Glutamatergic neuron (in vitro differentiated cells): ENCODE measurements around the gene TMEM79. TPM values are rescaled to one million over a fixed set of nuclear protein-coding genes. Genes with fewer than 3 reads are reported as not detected.

Source experiments
- DNase-seq: peaks from one replicate; pipeline ENCODE4 v3.0.0; 2022
- H3K27ac Mint-ChIP-seq: one replicate; pipeline ENCODE4 v1.8.0; 2020; ENCODE audit warnings: mild to moderate bottlenecking, mixed read lengths, inconsistent platforms; ENCODE audit not compliant: unreplicated experiment
- H3K27me3 Mint-ChIP-seq: one replicate; pipeline ENCODE4 v1.8.0; 2020; ENCODE audit warnings: mild to moderate bottlenecking, moderate library complexity, mixed read lengths, inconsistent platforms; ENCODE audit not compliant: unreplicated experiment
- H3K36me3 Mint-ChIP-seq: one replicate; pipeline ENCODE4 v1.8.0; 2020; ENCODE audit warnings: mild to moderate bottlenecking, mixed read lengths, inconsistent platforms; ENCODE audit not compliant: unreplicated experiment
- H3K4me1 Mint-ChIP-seq: one replicate; pipeline ENCODE4 v1.8.0; 2020; ENCODE audit warnings: mild to moderate bottlenecking, low read depth, mixed read lengths, inconsistent platforms; ENCODE audit not compliant: unreplicated experiment
- H3K4me3 Mint-ChIP-seq: one replicate; pipeline ENCODE4 v1.8.0; 2020; ENCODE audit warnings: mild to moderate bottlenecking, mixed read lengths, inconsistent platforms; ENCODE audit not compliant: unreplicated experiment
- H3K9me3 Mint-ChIP-seq: one replicate; pipeline ENCODE4 v1.8.0; 2020; ENCODE audit warnings: mild to moderate bottlenecking, moderate library complexity, mixed read lengths, inconsistent platforms; ENCODE audit not compliant: unreplicated experiment
- CTCF ChIP-seq: fragments of 200-600 bp; sonication (generic); IDR thresholded peaks from one replicate; pipeline ENCODE4 v1.5.0; 2021; ENCODE audit not compliant: partially characterized antibody, unreplicated experiment
- long read RNA-seq: library from polyadenylated mRNA; unstranded; transcript quantifications from one replicate; pipeline ENCODE4 v2.0.0, GENCODE V29; 2020; ENCODE audit not compliant: unreplicated experiment
- total RNA-seq: library from RNA; stranded (reverse); fragmentation: NEBNext Ultra II Directional; extraction: Animal tissue kit (Norgen Biotek cat#: 25700); gene quantifications from one replicate; pipeline ENCODE4 v1.2.1, GENCODE V29; 2021; ENCODE audit not compliant: unreplicated experiment

TMEM79 gene, protein sequence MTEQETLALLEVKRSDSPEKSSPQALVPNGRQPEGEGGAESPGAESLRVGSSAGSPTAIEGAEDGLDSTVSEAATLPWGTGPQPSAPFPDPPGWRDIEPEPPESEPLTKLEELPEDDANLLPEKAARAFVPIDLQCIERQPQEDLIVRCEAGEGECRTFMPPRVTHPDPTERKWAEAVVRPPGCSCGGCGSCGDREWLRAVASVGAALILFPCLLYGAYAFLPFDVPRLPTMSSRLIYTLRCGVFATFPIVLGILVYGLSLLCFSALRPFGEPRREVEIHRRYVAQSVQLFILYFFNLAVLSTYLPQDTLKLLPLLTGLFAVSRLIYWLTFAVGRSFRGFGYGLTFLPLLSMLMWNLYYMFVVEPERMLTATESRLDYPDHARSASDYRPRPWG
- total RNA-seq, result 2.4 TPM
- long read RNA-seq, partial matches to known transcripts, result 0 of 2 reads
- long read RNA-seq, other reads (novel, unspliced or antisense), result 1 of 2 reads

- peaks cover 18% of the 10 kb centered on the region for H3K4me1 Mint-ChIP-seq
- peak within 1 kb of the TSS; percentile 97 for H3K4me3 Mint-ChIP-seq
- H3K27ac Mint-ChIP-seq, result peak within 1 kb of the TSS; percentile 88
- H3K9me3 Mint-ChIP-seq, result peaks cover 15% of the 10 kb centered on the region
- DNase-seq, result no peak
- H3K27me3 Mint-ChIP-seq, result peaks cover 3% of the 10 kb centered on the region
- no peaks in the 10 kb centered on the region for H3K36me3 Mint-ChIP-seq
- TF ChIP-seq CTCF, result no peak
Measured at GRCh38 chr1:156284112-156284511, at the start of gene TMEM79. TMEM79 (plus strand) TSS chr1:156284325; CDS start chr1:156285227, 902 bp downstream.

- Mint-ChIP-seq H3K36me3 (no peaks in the 10 kb centered on the region), H3K27ac (no peak overlapping the region)
Measured at GRCh38 chr1:156236164-156236563, 48.0 kb upstream of the TMEM79 start.

DNA sequence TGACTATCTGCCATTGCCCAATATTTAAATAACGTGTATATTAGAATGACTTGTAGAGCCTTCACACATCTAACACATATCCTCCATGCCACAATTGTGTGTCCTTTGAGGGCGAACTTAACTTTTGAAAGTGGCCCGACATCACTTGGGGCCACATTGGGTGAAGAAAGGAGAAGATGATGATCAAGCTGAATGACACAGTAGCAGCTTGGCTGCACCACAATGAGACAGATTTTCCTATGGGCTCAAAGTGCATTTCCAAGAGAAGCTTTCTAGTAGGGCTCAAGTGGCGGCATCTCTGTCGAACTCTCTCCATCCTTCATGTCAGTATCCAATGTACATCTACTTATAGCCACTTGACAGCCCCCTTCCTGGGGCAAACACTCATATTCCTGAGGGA lies 45.9 kb upstream of the TMEM79 start:
- Mint-ChIP-seq H3K27me3 (peaks cover 8% of the 10 kb centered on the region), H3K9me3 (peaks cover 5% of the 10 kb centered on the region), H3K36me3 (no peaks in the 10 kb centered on the region), H3K27ac (no peak overlapping the region), H3K4me3 (no peak overlapping the region), H3K4me1 (peaks cover 2% of the 10 kb centered on the region)
- no peak for DNase-seq
- no peak for TF ChIP-seq CTCF

More at GRCh38 chr1:156236164-156236563, 48.0 kb upstream of the TMEM79 start:
- Mint-ChIP-seq H3K27me3 (peaks cover 5% of the 10 kb centered on the region), H3K4me3 (no peak overlapping the region), H3K9me3 (peaks cover 5% of the 10 kb centered on the region), H3K4me1 (peaks cover 12% of the 10 kb centered on the region)
- DNase-seq, result no peak
- no peak for TF ChIP-seq CTCF

- Mint-ChIP-seq H3K4me1 (peaks cover 2% of the 10 kb centered on the region), H3K4me3 (no peak overlapping the region), H3K27ac (no peak overlapping the region), H3K27me3 (peaks cover 20% of the 10 kb centered on the region), H3K36me3 (no peaks in the 10 kb centered on the region), H3K9me3 (no peaks in the 10 kb centered on the region)
- no peak for TF ChIP-seq CTCF
- DNase-seq, result no peak
Measured at GRCh38 chr1:156241311-156241811, 42.8 kb upstream of the TMEM79 start.

DNA sequence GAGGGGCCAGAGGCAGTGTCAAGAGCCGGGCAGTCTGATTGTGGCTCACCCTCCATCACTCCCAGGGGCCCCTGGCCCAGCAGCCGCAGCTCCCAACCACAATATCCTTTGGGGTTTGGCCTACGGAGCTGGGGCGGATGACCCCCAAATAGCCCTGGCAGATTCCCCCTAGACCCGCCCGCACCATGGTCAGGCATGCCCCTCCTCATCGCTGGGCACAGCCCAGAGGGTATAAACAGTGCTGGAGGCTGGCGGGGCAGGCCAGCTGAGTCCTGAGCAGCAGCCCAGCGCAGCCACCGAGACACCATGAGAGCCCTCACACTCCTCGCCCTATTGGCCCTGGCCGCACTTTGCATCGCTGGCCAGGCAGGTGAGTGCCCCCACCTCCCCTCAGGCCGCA lies 42.2 kb upstream of the TMEM79 start, which contains the start of gene BGLAP:
TSS of gene BGLAP (plus strand) at position 259 of the 400 bp plus-strand sequence. CDS start at position 307, 48 bp downstream.
- peaks cover 20% of the 10 kb centered on the region for H3K27me3 Mint-ChIP-seq
- no peak within 1 kb of the TSS for H3K4me3 Mint-ChIP-seq
- peaks cover 2% of the 10 kb centered on the region for H3K4me1 Mint-ChIP-seq
- no peak for TF ChIP-seq CTCF
- H3K27ac Mint-ChIP-seq, result peak within 1 kb of the TSS; percentile 3
- DNase-seq, result no peak
- H3K9me3 Mint-ChIP-seq, result no peaks in the 10 kb centered on the region
- H3K36me3 Mint-ChIP-seq, result no peaks in the 10 kb centered on the region
